GM18870 (cell line): ENCODE measurements around the gene MRS2.

Experiments
- ATAC-seq: cut with Tn5 transposase; IDR thresholded peaks from one replicate; pipeline ENCODE4 v1.9.1; 2021; ENCODE audit warnings: moderate library complexity; ENCODE audit not compliant: unreplicated experiment

MRS2 gene

DNA sequence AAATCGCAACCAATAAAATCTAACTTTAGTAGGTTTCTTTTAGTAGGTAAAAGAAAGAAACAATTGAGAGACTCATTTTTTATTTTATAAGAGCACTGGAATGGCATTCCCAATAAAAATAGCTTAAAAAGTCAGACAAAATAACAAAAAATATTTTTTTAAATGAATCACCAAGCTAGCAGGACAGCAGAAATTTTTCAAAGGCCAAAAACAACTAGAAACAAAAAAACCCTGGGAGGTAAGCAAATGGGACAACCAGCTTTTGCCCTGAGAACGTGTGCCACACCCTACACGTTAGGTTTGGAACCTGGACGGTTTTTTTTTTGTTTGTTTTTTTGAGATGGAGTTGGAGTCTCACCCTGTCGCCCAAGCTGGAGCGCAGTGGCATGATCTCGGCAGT is 67.1 kb downstream of the MRS2 start:
- ATAC-seq: no peak

DNA sequence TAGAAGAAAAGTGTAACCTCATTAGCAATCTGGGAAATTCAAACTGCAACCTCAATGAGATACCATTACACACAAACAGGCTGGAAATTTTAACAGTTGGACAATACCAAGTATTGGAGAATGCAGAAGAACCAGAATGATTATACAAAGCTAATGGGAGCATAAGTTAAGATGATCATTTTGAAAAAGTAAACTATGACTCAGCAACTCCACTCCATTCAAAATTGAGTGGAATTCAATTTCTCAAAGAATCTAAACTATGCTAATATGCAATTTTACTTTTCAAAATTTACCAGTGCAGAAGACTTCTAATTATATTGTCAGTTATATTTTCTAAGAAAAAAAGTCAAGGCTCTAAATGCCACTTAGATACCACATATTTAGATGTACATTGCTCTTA is 69.4 kb downstream of the MRS2 start:
- no peak for ATAC-seq
